T follicular helper cell (primary cell): ENCODE results near the gene KCNMA1.

Source experiments
- DNase-seq: peaks from one replicate; pipeline ENCODE4 v3.0.0-alpha.2; 2020; ENCODE audit warnings: low read depth

KCNMA1 gene

DNA sequence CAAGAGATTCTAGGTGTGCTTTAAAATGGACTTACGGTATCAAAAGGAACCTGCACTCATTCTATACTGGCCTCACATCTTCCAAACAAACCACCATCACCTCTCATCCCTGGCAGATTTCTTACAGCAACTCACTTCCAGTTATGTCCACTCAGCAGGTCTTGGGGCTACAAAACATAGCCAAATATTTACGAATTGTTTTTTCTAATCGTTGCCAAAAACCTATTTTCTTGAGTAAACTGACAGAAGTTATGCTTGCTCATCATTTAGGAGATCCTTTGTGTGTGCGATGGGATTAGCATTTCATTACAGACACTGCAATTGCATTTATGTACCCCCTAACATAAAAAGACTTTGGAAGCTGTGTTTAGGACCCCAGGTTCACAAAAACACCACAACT, 2.7 kb downstream of the KCNMA1 start:
- no peak for DNase-seq

DNA sequence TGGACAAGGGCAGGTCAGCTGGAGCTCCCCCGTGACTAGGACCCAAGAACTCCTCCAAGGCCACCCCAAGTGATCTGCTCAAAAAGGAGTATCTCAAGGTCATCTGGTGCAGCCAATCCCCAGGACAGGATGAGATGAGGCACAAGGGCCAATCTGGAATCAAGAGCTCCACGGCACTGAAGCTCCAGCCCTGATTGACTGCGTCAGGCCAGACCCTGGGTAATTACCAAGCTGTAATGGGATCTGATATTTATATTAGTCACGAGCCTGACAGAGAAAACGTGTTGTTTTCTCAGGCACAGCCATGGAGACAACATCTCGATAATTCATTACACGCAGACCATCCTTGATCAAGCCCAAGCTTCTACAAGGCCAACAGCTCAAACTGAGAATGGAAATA, 4.2 kb downstream of the KCNMA1 start:
- no peak for DNase-seq

DNA sequence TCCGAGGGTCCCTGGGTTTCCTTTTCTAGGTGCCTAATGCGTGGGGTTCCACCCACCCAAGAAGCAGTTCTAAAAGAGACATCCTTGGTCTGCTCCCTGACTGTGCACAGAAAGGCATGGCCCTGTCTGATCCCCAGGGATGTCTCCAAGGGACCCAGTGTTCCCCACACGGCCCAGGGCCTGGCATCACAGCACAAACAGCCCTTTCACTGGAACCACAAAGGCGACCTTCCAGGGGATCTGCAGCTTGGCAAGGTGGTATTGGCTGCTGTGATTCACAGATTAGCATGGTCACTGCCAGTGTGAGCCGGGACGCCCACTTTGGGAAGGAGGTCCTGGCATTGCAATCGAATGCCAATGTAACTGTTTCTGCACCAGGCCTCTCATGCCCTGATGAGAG, 6.4 kb downstream of the KCNMA1 start:
- no peak for DNase-seq

DNA sequence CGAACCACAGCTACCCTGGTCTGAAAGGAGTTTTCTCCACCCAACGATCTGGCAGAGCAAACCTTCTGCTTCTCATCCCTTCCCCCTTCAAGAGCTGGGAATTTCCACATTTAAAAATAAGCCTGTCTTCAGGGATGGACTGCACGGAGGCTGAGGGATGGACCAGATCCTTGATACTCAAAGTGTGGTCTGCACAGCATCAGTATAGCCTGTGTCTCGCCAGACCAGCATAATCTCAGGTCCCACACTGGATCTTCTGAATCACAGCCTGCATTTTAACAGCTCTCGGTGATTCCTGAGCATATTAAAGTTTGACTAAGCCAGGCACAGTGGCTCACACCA, 7.1 kb downstream of the KCNMA1 start:
- no peak for DNase-seq

DNA sequence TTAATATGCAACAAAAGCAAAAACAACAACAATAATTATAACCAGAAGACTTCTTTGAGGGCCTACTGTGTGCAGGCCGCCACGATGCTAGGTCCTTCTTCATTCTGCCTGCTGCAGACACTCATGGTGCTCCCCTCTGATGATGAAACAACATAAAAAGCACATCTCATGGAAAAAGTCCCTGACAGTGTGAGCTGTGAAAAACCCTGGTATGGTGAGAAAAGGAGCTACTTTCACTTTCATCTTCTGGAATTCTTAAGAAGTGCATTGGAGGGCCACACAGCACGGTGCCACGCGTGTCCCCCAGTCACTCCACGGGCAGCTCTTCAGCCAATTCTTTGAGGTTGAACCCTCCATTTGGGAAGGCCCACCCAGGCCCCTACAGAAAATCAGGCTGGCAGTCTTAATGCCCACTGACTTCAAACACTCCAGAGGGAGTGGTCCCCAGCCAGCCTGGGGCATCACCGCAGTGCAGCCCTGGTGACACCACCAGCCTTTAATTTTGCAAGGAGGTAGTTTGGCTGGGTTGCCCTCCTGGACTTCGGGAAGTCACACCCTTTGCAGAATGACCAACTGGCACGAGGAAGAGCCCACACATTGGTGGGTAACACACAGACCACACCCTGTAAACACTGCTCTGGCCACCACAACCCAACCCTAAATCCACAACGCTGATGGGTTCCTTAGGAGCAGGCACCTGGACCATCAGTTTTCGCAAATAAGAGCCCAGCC, 7.7 kb downstream of the KCNMA1 start:
- no peak for DNase-seq

DNA sequence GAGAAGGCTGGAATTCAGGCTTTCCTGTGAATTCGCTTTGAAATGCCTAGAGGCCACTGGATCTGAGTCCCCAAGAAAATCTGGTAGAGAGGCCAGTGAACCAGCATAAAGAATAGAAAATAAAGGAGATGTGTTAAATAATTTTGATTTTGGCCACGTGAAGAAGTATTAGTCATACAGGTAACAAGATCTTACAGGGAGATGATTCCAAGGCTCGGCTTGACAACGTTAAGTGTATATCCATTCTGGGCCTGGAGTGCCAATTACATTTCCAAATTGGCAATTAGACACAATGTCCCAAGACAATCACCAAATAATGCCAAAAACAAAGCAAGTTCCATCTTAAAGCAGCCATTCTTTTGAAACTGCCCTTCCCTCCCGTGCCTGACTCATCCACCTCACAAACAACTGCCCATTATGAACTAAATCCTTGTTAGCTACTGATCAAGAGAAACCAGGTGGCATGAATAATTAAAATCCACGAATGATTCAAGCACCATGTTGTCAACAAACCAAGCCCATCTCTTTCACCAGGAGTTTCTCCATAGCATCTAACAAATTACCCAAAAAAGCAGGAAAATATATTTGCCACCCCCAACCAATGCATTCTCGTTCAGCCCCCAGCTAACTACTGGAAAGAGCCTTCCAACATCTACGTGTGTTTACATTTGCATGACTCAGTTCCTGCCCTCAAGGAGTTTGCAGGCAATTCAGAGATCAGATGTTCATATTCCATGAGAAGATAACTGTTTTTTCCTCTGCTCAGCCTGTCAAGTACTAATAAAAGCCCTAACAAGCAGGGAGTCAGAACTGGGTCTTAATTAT, 8.5 kb downstream of the KCNMA1 start:
- no peak for DNase-seq

DNA sequence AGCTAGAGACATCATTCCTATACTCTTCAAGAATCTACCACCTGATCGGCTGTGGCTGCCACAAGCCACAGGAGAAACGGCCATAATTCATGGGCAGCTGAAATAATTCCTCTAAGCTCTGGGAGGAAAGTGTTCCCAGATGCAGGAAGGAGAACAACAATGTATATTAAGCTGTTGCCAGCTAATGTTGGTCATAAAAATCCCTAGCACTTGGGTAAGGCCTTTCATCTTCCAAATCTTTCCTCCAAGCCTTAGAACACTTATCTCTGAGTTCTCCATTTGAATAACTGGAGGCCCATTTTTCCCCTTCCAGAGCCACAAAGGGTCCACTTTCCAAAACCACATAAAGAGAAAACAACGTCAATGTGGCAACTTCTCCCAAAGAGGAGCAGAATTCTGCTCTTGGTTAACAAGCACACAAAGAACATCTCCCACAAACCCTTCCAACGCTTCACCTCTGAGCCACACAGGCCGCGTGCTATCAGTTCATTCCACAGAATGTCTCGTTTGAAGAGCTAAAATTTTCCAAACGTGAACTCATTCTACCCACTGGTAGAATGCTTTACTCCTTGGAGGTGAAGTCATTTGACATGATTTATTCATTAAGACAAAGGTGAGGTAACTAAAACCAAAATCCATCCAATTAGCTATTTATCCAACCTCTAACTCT, 11.2 kb downstream of the KCNMA1 start:
- no peak for DNase-seq

DNA sequence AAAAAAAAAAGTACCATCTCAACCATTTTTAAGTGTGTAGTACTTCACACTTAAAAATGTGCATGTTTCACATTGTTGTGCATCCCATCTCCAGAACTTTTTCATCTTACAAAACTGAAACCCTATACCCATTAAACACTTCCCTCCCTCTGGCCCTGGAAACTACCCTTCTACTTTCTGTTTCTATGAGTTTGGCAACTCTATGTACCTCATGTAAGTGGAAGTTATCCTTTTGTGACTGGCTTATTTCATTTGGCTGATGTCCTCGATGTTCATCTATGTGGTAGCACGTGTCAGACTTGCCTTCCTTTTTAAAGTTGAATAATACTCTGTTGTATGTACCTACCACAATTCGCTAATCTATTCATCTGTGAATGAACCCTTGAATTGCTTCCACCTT, 12.2 kb downstream of the KCNMA1 start:
- no peak for DNase-seq

DNA sequence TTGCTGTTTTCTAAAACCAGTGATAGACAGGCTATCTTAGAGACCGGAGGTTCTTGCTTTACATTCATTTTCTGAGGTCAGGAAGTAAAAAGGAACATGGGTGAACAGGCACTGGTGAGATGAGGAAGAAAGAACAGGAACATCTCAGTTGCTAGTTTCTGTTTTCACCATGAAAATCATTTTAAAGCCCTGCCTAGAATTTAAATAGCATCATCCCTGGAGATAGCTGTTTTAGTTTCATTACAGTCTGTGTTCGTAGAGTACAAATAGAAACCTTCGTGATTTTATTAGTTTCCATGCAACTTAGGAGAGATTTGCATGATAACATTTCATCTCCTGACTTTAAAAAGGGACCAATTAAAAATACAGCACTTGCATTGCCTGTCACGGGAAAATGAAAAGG, 14.7 kb downstream of the KCNMA1 start:
- no peak for DNase-seq

DNA sequence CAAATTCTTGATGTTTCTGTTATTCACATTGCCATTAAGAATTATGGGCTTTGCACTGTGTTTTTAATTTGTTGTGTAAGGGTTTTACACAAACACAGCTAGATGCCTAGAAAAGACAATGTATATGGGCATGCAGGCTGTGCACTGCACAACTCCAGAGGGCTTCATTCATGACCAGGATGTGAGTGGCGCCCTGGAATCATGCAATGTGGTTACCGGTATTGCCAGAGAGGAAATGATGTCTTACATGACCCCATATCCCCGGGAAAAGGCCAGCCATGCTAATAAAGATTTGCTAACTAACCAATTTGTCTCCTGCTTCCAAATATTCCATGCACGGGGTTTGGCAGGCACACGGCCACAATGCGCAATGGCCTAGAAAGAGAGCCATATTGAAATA, 16.9 kb downstream of the KCNMA1 start:
- no peak for DNase-seq

DNA sequence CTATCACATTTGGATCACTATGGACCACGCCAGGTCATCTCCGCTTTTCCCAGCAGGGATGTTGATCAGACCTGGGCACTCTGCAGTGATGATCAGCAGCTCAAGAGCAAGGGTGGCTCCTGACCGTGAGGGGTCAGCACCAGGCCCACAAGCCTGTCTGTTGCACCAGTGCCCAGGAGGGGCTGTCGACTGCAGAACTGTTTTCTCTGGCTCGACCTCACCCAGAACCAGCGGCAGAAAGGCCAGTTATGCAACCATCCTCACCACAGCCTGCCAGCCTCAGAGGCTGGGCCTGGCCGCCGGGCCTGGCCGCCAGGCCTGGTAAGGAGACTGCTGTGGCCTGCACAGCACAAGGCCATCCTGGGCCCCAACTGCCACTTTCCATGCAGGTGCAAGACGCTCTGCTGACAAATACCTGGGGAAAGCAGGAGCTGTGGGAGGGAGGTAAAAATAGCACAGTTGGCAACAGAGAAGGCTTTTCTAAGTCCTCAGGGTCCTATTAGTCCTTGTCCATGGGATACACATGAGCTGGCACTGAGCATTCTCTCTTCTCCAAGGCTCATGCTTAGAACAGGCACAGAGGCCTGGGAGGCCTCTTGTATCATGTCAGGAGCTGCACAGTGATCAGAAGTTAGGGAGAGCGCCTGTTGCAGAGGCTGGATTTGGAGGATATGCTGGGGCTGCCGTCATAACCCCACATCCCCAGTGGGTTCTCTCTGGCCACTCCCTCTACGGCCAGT, 17.5 kb downstream of the KCNMA1 start:
- no peak for DNase-seq

DNA sequence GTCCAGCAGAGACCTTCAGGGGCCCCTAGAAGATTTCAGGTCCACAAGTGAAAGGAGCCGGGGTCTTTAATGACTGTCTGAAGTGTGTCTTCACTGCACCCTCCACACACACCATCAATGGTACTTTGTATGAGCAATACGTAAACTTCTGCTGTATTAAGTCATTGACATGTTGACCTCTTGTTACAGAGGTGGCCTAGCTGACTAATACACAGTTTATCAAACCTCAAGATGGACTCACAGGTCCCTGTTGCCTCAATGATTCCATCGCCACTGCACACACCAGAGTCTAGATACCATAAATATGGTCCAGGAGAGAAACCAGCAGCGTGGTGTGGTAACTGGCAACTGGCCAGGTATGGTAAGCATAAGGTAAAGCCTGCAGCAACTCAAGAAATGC, 19.5 kb downstream of the KCNMA1 start:
- DNase-seq = no peak

DNA sequence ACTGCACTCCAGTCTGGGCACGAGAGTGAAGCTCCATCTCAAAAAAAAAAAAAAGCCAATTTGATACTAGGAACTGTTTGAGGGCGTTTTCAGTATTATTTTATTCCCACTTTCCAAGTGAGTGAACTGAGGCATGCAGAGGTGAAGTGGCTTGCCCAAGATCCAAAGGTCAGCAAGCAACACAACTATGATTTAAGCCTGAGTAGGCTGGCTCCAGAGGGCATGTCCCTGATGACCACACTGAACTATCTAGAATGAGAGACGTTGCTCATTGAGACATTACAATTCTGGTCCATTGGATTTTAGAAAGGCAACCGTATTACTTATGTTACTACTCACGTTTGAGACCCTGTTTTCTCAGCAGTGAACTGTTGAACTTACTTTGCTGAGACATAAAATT, 20.8 kb downstream of the KCNMA1 start:
- no peak for DNase-seq

DNA sequence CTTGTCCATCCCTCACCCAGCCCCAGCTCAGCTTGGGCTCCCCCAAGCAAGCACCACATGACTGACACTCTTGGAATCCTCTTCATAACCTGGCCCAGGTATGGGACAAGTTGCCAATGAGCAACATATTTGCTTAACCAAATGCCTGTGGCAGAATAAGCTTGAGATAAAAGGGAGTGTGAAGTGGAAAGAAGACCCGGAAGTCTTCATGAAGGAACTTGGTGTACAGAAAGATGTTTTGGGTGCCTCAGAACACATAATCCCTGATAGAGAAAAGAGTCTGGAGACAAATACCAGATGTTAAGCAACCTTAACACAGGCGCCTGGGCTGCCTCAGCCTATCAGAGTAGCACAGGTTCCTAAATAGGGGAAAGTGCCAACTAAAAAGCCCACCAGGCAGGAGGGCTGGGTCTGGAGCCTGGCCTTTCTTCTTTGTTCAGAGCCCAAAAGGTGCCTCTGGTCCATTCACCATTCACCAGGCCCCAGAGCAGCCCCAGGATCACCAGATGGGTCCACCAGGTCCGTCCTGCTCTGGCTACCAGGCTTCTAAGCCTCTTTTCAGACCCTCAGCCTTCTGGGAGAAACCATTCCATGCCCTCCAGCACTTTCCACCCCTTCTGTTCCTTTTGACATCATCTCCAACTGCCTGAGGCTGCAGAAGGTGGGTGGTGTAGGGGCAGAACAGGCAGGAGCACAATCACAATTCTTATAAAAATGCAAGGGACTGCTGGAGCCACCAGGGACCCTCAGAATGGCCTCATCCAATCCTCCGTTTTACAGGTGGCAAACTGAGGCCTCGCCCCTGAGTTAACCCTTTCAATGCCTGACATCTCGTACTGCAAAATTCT, 22.6 kb downstream of the KCNMA1 start:
- no peak for DNase-seq

DNA sequence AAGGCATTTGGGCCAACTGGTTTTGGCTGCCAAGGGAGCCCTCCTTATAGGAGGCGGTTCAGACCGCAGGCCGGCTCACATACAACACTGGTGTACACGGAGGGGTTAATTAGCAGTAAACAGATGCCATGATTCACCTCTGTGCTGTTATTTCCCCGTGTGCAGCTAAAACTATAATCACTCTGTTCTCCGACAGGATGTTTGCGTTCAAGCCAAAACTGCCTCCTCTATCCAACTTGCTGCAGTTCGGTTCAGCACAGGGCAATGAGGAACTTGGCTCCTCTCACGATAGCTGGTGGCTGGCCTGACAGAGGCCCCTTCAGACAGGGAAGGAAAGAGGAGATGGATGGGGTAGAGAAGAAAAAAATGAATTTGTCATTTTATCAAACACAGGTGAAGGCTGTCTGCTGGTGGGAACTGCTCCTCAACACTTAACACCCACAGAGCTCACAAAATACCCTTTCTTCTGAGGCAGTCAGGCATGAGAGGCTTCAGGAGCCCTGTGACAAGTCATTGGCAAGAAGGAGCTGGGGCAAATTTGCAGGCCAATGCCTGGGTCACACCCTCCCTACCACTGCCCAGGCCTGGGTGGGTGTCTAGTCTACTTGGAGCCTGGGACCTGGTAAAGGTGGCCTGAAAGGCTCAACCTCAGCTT, 24.0 kb downstream of the KCNMA1 start:
- DNase-seq = no peak

DNA sequence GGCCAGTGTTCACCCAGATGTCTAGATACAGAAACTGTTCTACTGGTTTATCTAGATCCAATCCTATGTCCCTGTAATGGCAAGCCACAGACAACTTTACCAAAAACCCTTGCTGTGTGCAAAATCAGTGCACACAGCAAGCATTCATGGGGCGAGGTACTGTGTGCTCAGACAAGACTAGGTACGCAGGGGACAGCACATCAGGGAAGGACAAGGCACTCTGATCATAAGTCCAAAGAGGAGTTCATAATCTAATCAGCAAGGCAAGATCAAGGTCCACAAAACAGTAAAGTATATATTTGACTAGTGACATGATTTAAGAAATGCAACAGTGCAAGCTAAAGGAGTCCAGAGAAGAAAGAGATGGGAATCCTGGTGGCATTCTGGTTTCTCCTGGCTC, 25.9 kb downstream of the KCNMA1 start:
- no peak for DNase-seq

DNA sequence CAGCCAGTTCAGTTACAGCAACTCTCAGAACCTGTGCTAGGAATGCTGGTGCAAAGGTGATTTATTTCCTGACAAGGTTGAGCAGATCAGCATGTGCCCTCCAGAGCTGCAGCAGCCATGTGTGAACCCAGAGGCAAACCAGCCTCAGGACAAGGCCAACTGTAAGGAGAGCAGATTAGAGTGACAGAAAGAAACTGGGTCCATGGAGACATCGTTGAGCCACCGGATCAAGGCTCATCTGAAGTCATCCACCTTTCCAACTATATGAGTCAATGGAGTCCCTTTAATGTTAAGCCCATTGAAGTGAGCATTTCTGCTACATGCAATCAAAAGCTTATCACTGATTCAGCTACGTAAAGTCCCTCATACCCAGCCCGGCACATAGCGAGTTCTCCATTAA, 26.4 kb downstream of the KCNMA1 start:
- DNase-seq = no peak

DNA sequence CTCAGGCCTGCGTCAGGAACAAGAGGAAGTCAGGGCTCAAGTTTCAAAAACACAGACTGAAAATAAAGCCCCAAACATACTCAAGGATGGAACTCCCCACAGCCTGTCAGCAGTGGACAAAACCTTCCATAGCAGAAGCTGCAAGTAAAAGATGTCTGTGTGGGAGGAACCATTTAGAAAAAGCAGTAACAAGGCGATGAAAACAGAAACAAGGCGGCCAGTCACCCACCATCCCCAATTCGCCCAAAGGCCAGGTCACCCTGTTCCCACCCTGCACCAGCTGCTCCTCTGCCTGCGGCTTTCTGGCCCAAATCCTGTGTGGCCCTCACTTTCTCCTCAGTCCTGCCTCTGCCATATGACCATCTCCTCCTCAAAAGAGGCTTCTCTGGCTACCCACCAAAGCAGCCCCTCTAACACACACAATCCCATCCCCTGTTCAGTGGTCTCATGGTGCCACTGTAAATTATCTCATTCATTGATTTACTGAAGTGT, 27.8 kb downstream of the KCNMA1 start:
- DNase-seq = no peak

DNA sequence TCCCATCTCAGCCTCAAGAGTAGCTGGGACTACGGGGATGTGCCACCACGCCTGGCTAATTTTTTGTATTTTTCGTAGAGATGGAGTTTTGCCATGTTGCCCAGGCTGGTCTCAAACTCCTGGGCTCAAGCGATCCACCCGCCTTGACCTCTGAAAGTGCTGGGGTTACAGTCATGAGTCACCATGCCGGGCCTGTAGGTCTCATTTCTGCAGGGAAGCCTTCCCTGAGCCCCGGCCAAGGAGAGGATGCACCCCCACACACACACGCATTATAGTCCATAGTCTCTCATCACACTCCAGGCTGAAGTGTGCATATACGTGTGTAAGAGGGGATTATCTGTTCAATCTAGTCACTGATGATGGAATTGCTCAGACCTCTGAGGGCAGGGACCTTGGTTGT, 29.3 kb downstream of the KCNMA1 start:
- no peak for DNase-seq

DNA sequence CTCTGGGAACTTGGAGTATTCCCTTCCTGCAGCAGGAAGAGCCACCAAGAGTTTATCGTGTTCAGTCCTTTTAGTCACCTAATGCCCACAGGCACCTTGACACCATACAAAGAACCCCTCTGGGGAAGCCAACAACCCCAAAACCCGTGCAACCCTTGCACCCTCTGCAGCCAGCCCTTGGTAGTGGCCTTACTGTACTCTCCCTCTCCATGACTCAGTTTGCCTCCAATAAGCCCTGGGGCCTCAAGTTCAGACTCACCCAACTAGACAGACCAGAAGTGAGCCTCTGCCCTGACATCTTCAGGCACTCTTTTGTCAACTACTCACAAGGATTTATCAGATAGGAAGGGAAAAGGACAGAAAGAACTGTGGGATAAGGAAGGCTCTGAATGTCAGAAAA, 30.9 kb downstream of the KCNMA1 start:
- DNase-seq = no peak

DNA sequence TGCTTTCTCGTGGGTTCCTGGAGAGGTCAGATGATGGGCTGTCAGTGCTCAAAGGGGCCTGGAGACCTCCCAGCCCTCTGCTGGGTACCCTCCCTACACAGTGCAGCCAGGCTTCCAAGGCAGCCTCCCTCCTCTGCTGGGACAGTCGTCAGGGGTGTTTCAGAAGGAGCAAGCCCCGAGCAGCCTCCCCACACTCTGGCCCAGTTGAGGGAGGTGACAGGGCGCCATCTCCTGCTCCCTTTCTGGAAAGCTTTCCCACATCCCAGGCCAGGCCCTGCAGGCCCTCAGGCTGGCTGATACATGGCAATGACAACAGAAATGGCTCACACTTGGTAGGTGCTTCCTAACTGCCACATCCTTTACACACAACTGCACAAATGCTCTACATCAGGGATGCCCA, 32.1 kb downstream of the KCNMA1 start:
- no peak for DNase-seq
